NB4 (cell line): ENCODE results near the gene CDON.

Experiments used
- TF ChIP-seq, protein P1 (sequence below): IDR thresholded peaks from 2 replicates; pipeline ENCODE4 v1.6.1; 2011; ENCODE audit warnings: low read depth, low read length
- TF ChIP-seq, protein P2 (sequence below): IDR thresholded peaks from one replicate; pipeline ENCODE4 v1.5.1; 2012; ENCODE audit warnings: low read depth, low read length

DNA sequence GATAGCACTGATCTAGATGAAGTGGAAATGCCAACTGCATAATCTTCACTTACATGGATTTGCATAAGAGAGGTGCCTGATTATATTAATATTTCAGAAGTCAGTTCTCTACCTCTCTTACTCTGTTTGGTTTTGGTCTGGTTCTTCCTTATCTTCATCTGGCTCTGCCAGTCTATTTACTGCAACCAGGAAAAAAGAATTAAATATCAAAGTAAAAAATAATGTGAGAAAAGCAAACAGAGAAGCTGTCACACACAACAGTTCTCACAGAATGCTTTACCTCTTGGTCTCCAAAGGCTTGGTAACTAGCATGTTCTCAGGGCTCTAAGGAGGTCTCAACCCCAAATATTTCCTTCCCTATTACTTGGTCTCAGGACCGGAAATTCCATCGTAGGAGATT is 110.1 kb downstream of the CDON start:
- TF ChIP-seq, protein P1, sequence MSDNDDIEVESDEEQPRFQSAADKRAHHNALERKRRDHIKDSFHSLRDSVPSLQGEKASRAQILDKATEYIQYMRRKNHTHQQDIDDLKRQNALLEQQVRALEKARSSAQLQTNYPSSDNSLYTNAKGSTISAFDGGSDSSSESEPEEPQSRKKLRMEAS, result no peak
- TF ChIP-seq, protein P2, sequence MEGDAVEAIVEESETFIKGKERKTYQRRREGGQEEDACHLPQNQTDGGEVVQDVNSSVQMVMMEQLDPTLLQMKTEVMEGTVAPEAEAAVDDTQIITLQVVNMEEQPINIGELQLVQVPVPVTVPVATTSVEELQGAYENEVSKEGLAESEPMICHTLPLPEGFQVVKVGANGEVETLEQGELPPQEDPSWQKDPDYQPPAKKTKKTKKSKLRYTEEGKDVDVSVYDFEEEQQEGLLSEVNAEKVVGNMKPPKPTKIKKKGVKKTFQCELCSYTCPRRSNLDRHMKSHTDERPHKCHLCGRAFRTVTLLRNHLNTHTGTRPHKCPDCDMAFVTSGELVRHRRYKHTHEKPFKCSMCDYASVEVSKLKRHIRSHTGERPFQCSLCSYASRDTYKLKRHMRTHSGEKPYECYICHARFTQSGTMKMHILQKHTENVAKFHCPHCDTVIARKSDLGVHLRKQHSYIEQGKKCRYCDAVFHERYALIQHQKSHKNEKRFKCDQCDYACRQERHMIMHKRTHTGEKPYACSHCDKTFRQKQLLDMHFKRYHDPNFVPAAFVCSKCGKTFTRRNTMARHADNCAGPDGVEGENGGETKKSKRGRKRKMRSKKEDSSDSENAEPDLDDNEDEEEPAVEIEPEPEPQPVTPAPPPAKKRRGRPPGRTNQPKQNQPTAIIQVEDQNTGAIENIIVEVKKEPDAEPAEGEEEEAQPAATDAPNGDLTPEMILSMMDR, result no peak
